Measurements from ENCODE around the gene NEK1. TPM values are rescaled to one million over a fixed set of nuclear protein-coding genes. Genes with fewer than 3 reads are reported as not detected.
"Not testable (repeated sequence)": the region's sequence is repeated elsewhere in the genome, so short reads cannot be mapped to it uniquely, and the experiment has no call there.

NEK1 gene
- total and polyA plus RNA-seq, 11 donors = 4.8 to 17.8 (median 12.0) TPM

GRCh38 chr4:169506903-169507302, 105.5 kb downstream of the NEK1 start:
- no peaks in the 10 kb centered on the region for H3K4me1 ChIP-seq
- intact Hi-C loops (cut with DNase I) = no loop called here
- peaks cover 0 to 27% (median 9%) of the 10 kb centered on the region in 12 donors for H3K9me3 ChIP-seq
- H3K36me3 ChIP-seq = peaks cover 0 to 58% (median 27%) of the 10 kb centered on the region in 9 donors
- TF ChIP-seq CTCF (IDR thresholded peaks at IDR 0.05) = no peak
- no peak for TF ChIP-seq POLR2A (IDR thresholded peaks at IDR 0.05)
- H3K27ac ChIP-seq = no peak overlapping the region
- H3K27me3 ChIP-seq = no peaks in the 10 kb centered on the region
- DNase-seq (no peak), ATAC-seq (no peak)
- 78 to 92% (median 91%) methylated on average over 2 of the region's 2 CpGs for WGBS, 4 donors
- no peak overlapping the region for H3K4me3 ChIP-seq

GRCh38 chr4:169499907-169500306, 112.5 kb downstream of the NEK1 start:
- DNase-seq; intact Hi-C loops (cut with DNase I); H3K4me1 ChIP-seq; H3K27me3 ChIP-seq; H3K27ac ChIP-seq; H3K4me3 ChIP-seq; ATAC-seq: not testable (repeated sequence)
- peaks cover 0 to 41% (median 12%) of the 10 kb centered on the region in 12 donors for H3K9me3 ChIP-seq
- WGBS, 4 donors = 97 to 100% (median 98%) methylated on average over 11 of the region's 11 CpGs
- H3K36me3 ChIP-seq = peaks cover 0 to 46% (median 14%) of the 10 kb centered on the region in 9 donors

- H3K27me3 ChIP-seq; H3K4me1 ChIP-seq; DNase-seq; intact Hi-C loops (cut with DNase I); H3K4me3 ChIP-seq; ATAC-seq; H3K27ac ChIP-seq: not testable (repeated sequence)
- Histone ChIP-seq H3K9me3 (peaks cover 0 to 28% (median 5%) of the 10 kb centered on the region in 12 donors), H3K36me3 (peaks cover 0 to 20% (median 0%) of the 10 kb centered on the region in 9 donors)
- 94 to 98% (median 97%) methylated on average over 3 of the region's 3 CpGs for WGBS, 4 donors
Observed at GRCh38 chr4:169494234-169494633, 118.1 kb downstream of the NEK1 start.

- H3K36me3 ChIP-seq = peaks cover 0 to 20% (median 0%) of the 10 kb centered on the region in 9 donors
- H3K27ac ChIP-seq = no peak overlapping the region
- H3K4me3 ChIP-seq = no peak overlapping the region
- no peak for DNase-seq
- ATAC-seq = no peak
- no peaks in the 10 kb centered on the region for H3K27me3 ChIP-seq
- TF ChIP-seq CTCF (IDR thresholded peaks at IDR 0.05) (peak in 1 of 12 donors; percentile 6), POLR2A (IDR thresholded peaks at IDR 0.05) (no peak)
- H3K9me3 ChIP-seq = peaks cover 0 to 28% (median 5%) of the 10 kb centered on the region in 12 donors
- intact Hi-C loops (cut with DNase I) = loop anchor here in 1 of 10 donors (2.0 kb wide), 1 partner anchor 570 kb away; no protein-coding TSS in a partner anchor
- no peaks in the 10 kb centered on the region for H3K4me1 ChIP-seq
- WGBS, 4 donors = 59 to 69% (median 64%) methylated on average over 2 of the region's 2 CpGs
Observed at GRCh38 chr4:169493164-169493524, 119.2 kb downstream of the NEK1 start.

GRCh38 chr4:169492436-169493163, 119.8 kb downstream of the NEK1 start:
- Histone ChIP-seq H3K4me3 (no peak overlapping the region), H3K27me3 (no peaks in the 10 kb centered on the region), H3K9me3 (peaks cover 0 to 28% (median 5%) of the 10 kb centered on the region in 12 donors), H3K4me1 (no peaks in the 10 kb centered on the region), H3K36me3 (peaks cover 0 to 20% (median 0%) of the 10 kb centered on the region in 9 donors), H3K27ac (no peak overlapping the region)
- ATAC-seq (peak in 2 of 4 donors; percentile 16 to 74), DNase-seq (no peak)
- WGBS, 4 donors = 63 to 69% (median 68%) methylated on average over 9 to 10 of the region's 10 CpGs
- no peak for TF ChIP-seq POLR2A (IDR thresholded peaks at IDR 0.05)
- peak; percentile 41 to 66 (median 58) for TF ChIP-seq CTCF (IDR thresholded peaks at IDR 0.05)
- intact Hi-C loops (cut with DNase I) = loop anchor here in 1 of 10 donors (2.0 kb wide), 1 partner anchor 570 kb away; no protein-coding TSS in a partner anchor
